NCI-H2171 treated with DMSO at 0.1 percent for 48 hours (cell line): ENCODE measurements around the gene CCL27.
"Not testable (repeated sequence)": the region's sequence is repeated elsewhere in the genome, so short reads cannot be mapped to it uniquely, and the experiment has no call there.

Experiments
- DNase-seq: peaks from one replicate; lab custom pipeline; 2025; lab: John Stamatoyannopoulos, UW

CCL27 gene

GRCh38 chr9:34651321-34651720 lies 11.1 kb downstream of the CCL27 start:
- DNase-seq: no peak

GRCh38 chr9:34650816-34651215 lies 11.6 kb downstream of the CCL27 start:
- DNase-seq: no peak

- DNase-seq: no peak
These were observed 13.8 kb downstream of the CCL27 start for GRCh38 chr9:34648673-34649072.

- DNase-seq: no peak
These were observed 14.8 kb downstream of the CCL27 start for GRCh38 chr9:34647651-34648050.

GRCh38 chr9:34647084-34647403 lies 15.4 kb downstream of the CCL27 start:
- no peak for DNase-seq

GRCh38 chr9:34646211-34647083 lies 16.0 kb downstream of the CCL27 start, which contains the start of gene GALT:
TSS of gene GALT (plus strand) at chr9:34646675. CDS start at chr9:34646705, 30 bp downstream.
- peak; percentile 79 for DNase-seq

GRCh38 chr9:34644766-34645314 lies 17.6 kb downstream of the CCL27 start:
- no peak for DNase-seq

GRCh38 chr9:34642679-34643078 lies 19.8 kb downstream of the CCL27 start:
- DNase-seq: no peak

GRCh38 chr9:34639322-34639721 lies 23.1 kb downstream of the CCL27 start:
- DNase-seq: not testable (repeated sequence)

GRCh38 chr9:34638138-34638445 lies 24.4 kb downstream of the CCL27 start:
- DNase-seq: no peak

GRCh38 chr9:34637356-34638137 lies 24.9 kb downstream of the CCL27 start, which contains the start of gene SIGMAR1:
TSS of gene SIGMAR1 (minus strand) at chr9:34637787. CDS start at chr9:34637697, 90 bp downstream.
- DNase-seq: peak; percentile 77

- peak; percentile 12 for DNase-seq
These were observed 25.6 kb downstream of the CCL27 start for GRCh38 chr9:34636791-34637355.

GRCh38 chr9:34635556-34635955 lies 26.9 kb downstream of the CCL27 start:
- no peak for DNase-seq

GRCh38 chr9:34634551-34635248 lies 27.8 kb downstream of the CCL27 start:
- no peak for DNase-seq

- DNase-seq: peak; percentile 61
These were observed 28.5 kb downstream of the CCL27 start for GRCh38 chr9:34633851-34634550.

GRCh38 chr9:34633166-34633565 lies 29.3 kb downstream of the CCL27 start:
- no peak for DNase-seq

- DNase-seq: no peak
These were observed 31.9 kb downstream of the CCL27 start for GRCh38 chr9:34630402-34631154.

GRCh38 chr9:34629491-34629808 lies 33.0 kb downstream of the CCL27 start:
- no peak for DNase-seq

- no peak for DNase-seq
These were observed 33.6 kb downstream of the CCL27 start, which contains the start of gene ARID3C for GRCh38 chr9:34628656-34629490. TSS of gene ARID3C (minus strand) at chr9:34629066. CDS start at chr9:34628014, 1,052 bp downstream.
